Measurements from ENCODE around the gene LMOD3. TPM values are rescaled to one million over a fixed set of nuclear protein-coding genes. Genes with fewer than 3 reads are reported as not detected.

Gene LMOD3
- total RNA-seq, 2 donors from 2014 or later: 33.1 to 110 TPM

- no peaks in the 10 kb centered on the region for H3K36me3 ChIP-seq
- peak overlapping the region; percentile 53 to 71 for H3K27ac ChIP-seq
- no peak for DNase-seq (ENCODE audit: low spot score)
- TF ChIP-seq CTCF (IDR thresholded peaks at IDR 0.05): no peak
- no peaks in the 10 kb centered on the region for H3K27me3 ChIP-seq
- peaks cover 0 to 97% of the 10 kb centered on the region in 2 donors for H3K4me1 ChIP-seq
- H3K9me3 ChIP-seq: no peaks in the 10 kb centered on the region
- H3K4me3 ChIP-seq: no peak overlapping the region
These were observed 30.3 kb downstream of the LMOD3 start for GRCh38 chr3:69092030-69092516.

GRCh38 chr3:69091389-69092029 is 30.9 kb downstream of the LMOD3 start:
- H3K27ac ChIP-seq: peak overlapping the region; percentile 53 to 71
- H3K4me3 ChIP-seq: no peak overlapping the region
- no peaks in the 10 kb centered on the region for H3K9me3 ChIP-seq
- peaks cover 0 to 99% of the 10 kb centered on the region in 2 donors for H3K4me1 ChIP-seq
- H3K27me3 ChIP-seq: no peaks in the 10 kb centered on the region
- no peak for TF ChIP-seq CTCF (IDR thresholded peaks at IDR 0.05)
- DNase-seq (ENCODE audit: low spot score): no peak
- H3K36me3 ChIP-seq: no peaks in the 10 kb centered on the region

GRCh38 chr3:69090021-69090420 is 32.4 kb downstream of the LMOD3 start:
- Histone ChIP-seq H3K27me3 (no peaks in the 10 kb centered on the region), H3K36me3 (no peaks in the 10 kb centered on the region), H3K4me1 (peaks cover 0 to 92% of the 10 kb centered on the region in 2 donors), H3K9me3 (no peaks in the 10 kb centered on the region), H3K4me3 (no peak overlapping the region), H3K27ac (peak overlapping the region in 1 of 2 donors; percentile 40)
- no peak for DNase-seq (ENCODE audit: low spot score)
- no peak for TF ChIP-seq CTCF (IDR thresholded peaks at IDR 0.05)

- H3K27ac ChIP-seq: peak overlapping the region; percentile 96
- no peaks in the 10 kb centered on the region for H3K9me3 ChIP-seq
- no peak for TF ChIP-seq CTCF (IDR thresholded peaks at IDR 0.05)
- H3K4me3 ChIP-seq: peak overlapping the region in 1 of 2 donors; percentile 3
- no peaks in the 10 kb centered on the region for H3K36me3 ChIP-seq
- H3K4me1 ChIP-seq: peaks cover 0 to 88% of the 10 kb centered on the region in 2 donors
- H3K27me3 ChIP-seq: no peaks in the 10 kb centered on the region
- no peak for DNase-seq (ENCODE audit: low spot score)
These were observed 34.3 kb downstream of the LMOD3 start for GRCh38 chr3:69088063-69088462.

- peak overlapping the region; percentile 96 for H3K27ac ChIP-seq
- H3K4me1 ChIP-seq: peaks cover 0 to 88% of the 10 kb centered on the region in 2 donors
- peak overlapping the region; percentile 87 to 94 for H3K4me3 ChIP-seq
- DNase-seq (ENCODE audit: low spot score): no peak
- no peak for TF ChIP-seq CTCF (IDR thresholded peaks at IDR 0.05)
- no peaks in the 10 kb centered on the region for H3K36me3 ChIP-seq
- H3K9me3 ChIP-seq: no peaks in the 10 kb centered on the region
- H3K27me3 ChIP-seq: no peaks in the 10 kb centered on the region
These were observed 35.2 kb downstream of the LMOD3 start for GRCh38 chr3:69087030-69087791.
